Adrenal gland (tissue), 12 donors: ENCODE measurements around the gene ERC1. TPM values are rescaled to one million over a fixed set of nuclear protein-coding genes. Genes with fewer than 3 reads are reported as not detected.
"Not testable (repeated sequence)": the region's sequence is repeated elsewhere in the genome, so short reads cannot be mapped to it uniquely, and the experiment has no call there.

Experiments used
- DNase-seq, 7 donors: peaks; one replicate each; pipeline ENCODE4 v3.0.0-alpha.2; 2019 to 2020
- H3K27ac ChIP-seq, 5 donors: fragments of 200-600 bp; sonication (generic) in 4 of 5; 1 replicate in 3 of 5; 2 replicates in 2 of 5; pipeline versions ENCODE4 v1.5.1 to v1.8.0; 2016 to 2020; ENCODE audit warnings: mild to moderate bottlenecking in 1 of 5
- H3K27me3 ChIP-seq: fragments of 200-600 bp; 2 replicates; pipeline ENCODE4 v1.8.0; 2021
- H3K36me3 ChIP-seq, 2 donors: fragments of 200-600 bp; replicated peaks in 1 of 2; 1 replicate in 1 of 2; 2 replicates in 1 of 2; pipeline versions ENCODE4 v1.5.1 to v1.8.0; 2018 to 2022
- H3K4me1 ChIP-seq, 2 donors: fragments of 200-600 bp; replicated peaks in 1 of 2; 1 replicate in 1 of 2; 2 replicates in 1 of 2; pipeline versions ENCODE4 v1.5.1 to v1.8.0; 2018 to 2021
- H3K4me3 ChIP-seq, 4 donors: fragments of 200-600 bp; sonication (generic) in 3 of 4; one replicate each; pipeline ENCODE4 v1.5.1; 2016 to 2018
- H3K9me3 ChIP-seq, 3 donors: fragments of 200-600 bp; sonication (generic) in 1 of 3; replicated peaks in 1 of 3; 1 replicate in 2 of 3; 2 replicates in 1 of 3; pipeline versions ENCODE4 v1.5.1 to v1.8.0; 2016 to 2021
- CTCF ChIP-seq, 6 experiments: fragments of 450-650 bp in 4 of 6; fragments of 200-600 bp in 2 of 6; sonication (generic) in 1 of 6; IDR thresholded peaks; 1 replicate in 5 of 6; 2 replicates in 1 of 6; pipeline versions ENCODE4 v1.5.1 to v1.8.0; 2016 to 2021; ENCODE audit warnings: antibody characterized with exemption in 6 of 6, mild to moderate bottlenecking in 2 of 6, moderate library complexity in 1 of 6
- POLR2A ChIP-seq, 2 donors: fragments of 450-650 bp; IDR thresholded peaks; one replicate each; pipeline ENCODE4 v1.6.1; 2017; ENCODE audit warnings: antibody characterized with exemption in 2 of 2, mild to moderate bottlenecking in 2 of 2, moderate library complexity in 1 of 2
- WGBS, 4 donors: extraction: QIAGEN DNeasy Blood & Tissue Kit in 2 of 4; methylation state at CpG; one replicate each; pipeline versions ENCODE4 v1.1.5 to v1.1.7; 2013 to 2017; 5-methylcytosine and 5-hydroxymethylcytosine counted together
- intact Hi-C, 2 donors: fragments of 100-400 bp; cut with DNase I; formaldehyde crosslinking; loops; one replicate each; pipeline versions ENCODE4 v1.14.1 to v1.15.0; 2022 to 2023
- polyA plus RNA-seq, 3 donors: library from polyadenylated mRNA; stranded (reverse); fragments of 200-250 nt in 2 of 3; fragments of 350-450 nt in 1 of 3; fragmentation: Illumina TruSeq in 1 of 3; extraction: RNeasy Lipid Tissue Mini Kit (QIAGEN cat#74804) in 1 of 3; gene quantifications; one replicate each; pipeline ENCODE4 v1.2.3, GENCODE V29; 2013 to 2014
- total RNA-seq, 9 donors: library from RNA; depleted of rRNA in 4 of 9; stranded (reverse); fragments of >200 nt in 4 of 9; fragments of 120-200 nt in 1 of 9; fragmentation: NEBNext Ultra II Directional in 1 of 9; extraction: Animal tissue kit (Norgen Biotek cat#: 25700) in 1 of 9; gene quantifications; one replicate each; pipeline versions ENCODE4 v1.1.0 to v1.2.4, GENCODE V29; 2013 to 2023
- donor health status: healthy with polysubstance abuse.
- donor health status: Bipolar disorder and iron deficiency.
- donor health status: DM: yes; HTN: yes; CAD: no.
- donor health status: DM: no; HTN: no; CAD: no.
- donor health status: DM: no; HTN: no; CAD: no.
- donor health status: DM: yes; HTN: yes; CAD: no.

The ERC1 gene
- total and polyA plus RNA-seq, 12 donors = 4.1 to 79.5 (median 40.2) TPM

- no peaks in the 10 kb centered on the region for H3K36me3 ChIP-seq
- no peaks in the 10 kb centered on the region for H3K9me3 ChIP-seq
- H3K27ac ChIP-seq = no peak overlapping the region
- no peaks in the 10 kb centered on the region for H3K27me3 ChIP-seq
- 71 to 84% (median 75%) methylated on average over 3 of the region's 3 CpGs for WGBS, 4 donors
- TF ChIP-seq CTCF (IDR thresholded peaks at IDR 0.05) = no peak
- no peak for TF ChIP-seq POLR2A (IDR thresholded peaks at IDR 0.05)
- H3K4me3 ChIP-seq = no peak overlapping the region
- intact Hi-C loops = no loop called here
- peaks cover 0 to 4% of the 10 kb centered on the region in 2 donors for H3K4me1 ChIP-seq
- DNase-seq = no peak
Observed at GRCh38 chr12:1094714-1095113, 103.7 kb downstream of the ERC1 start.

GRCh38 chr12:1099158-1099557 lies 108.1 kb downstream of the ERC1 start:
- no peaks in the 10 kb centered on the region for H3K9me3 ChIP-seq
- no peak overlapping the region for H3K27ac ChIP-seq
- DNase-seq = no peak
- intact Hi-C loops = no loop called here
- H3K4me1 ChIP-seq = peaks cover 0 to 3% of the 10 kb centered on the region in 2 donors
- no peak overlapping the region for H3K4me3 ChIP-seq
- H3K36me3 ChIP-seq = no peaks in the 10 kb centered on the region
- WGBS, 4 donors = 84 to 100% (median 90%) methylated on average over 2 of the region's 2 CpGs
- H3K27me3 ChIP-seq = no peaks in the 10 kb centered on the region
- TF ChIP-seq CTCF (IDR thresholded peaks at IDR 0.05) (no peak), POLR2A (IDR thresholded peaks at IDR 0.05) (no peak)

DNA sequence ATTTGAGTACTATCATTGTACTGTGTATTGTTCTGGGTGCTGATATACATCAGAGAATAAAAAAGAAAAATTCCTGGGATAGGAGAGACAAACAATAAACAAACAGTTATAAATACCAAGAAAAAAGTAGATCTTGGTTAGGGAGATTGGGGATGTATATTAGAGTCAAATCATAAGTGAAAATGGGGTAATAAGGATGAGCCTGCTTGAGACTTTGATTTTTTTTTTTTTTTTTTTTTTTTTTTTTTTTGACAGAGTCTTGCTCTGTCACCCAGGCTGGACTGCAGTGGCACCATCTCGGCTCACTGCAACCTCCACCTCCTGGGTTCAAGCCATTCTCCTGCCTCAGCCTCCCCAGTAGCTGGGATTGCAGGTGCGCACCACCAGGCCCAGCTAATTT lies 108.6 kb downstream of the ERC1 start:
- H3K9me3 ChIP-seq, intact Hi-C loops, H3K4me1 ChIP-seq, H3K36me3 ChIP-seq, H3K27ac ChIP-seq, DNase-seq, H3K27me3 ChIP-seq, H3K4me3 ChIP-seq: not testable (repeated sequence)
- 91 to 100% (median 99%) methylated on average over 2 of the region's 2 CpGs for whole genome bisulfite sequencing, 4 donors

- Histone ChIP-seq H3K36me3 (no peaks in the 10 kb centered on the region), H3K4me1 (peaks cover 0 to 3% of the 10 kb centered on the region in 2 donors), H3K27ac (no peak overlapping the region), H3K4me3 (no peak overlapping the region), H3K9me3 (no peaks in the 10 kb centered on the region), H3K27me3 (no peaks in the 10 kb centered on the region)
- WGBS, 4 donors = 76 to 81% (median 79%) methylated on average over 2 of the region's 2 CpGs
- TF ChIP-seq POLR2A (IDR thresholded peaks at IDR 0.05) (no peak), CTCF (IDR thresholded peaks at IDR 0.05) (no peak)
- no peak for DNase-seq
- intact Hi-C loops = no loop called here
Observed at GRCh38 chr12:1102115-1102514, 111.1 kb downstream of the ERC1 start.

- Histone ChIP-seq H3K27me3 (no peaks in the 10 kb centered on the region), H3K36me3 (no peaks in the 10 kb centered on the region), H3K9me3 (no peaks in the 10 kb centered on the region), H3K27ac (no peak overlapping the region), H3K4me1 (peaks cover 0 to 3% of the 10 kb centered on the region in 2 donors), H3K4me3 (no peak overlapping the region)
- 86 to 91% (median 87%) methylated on average over 10 of the region's 10 CpGs for WGBS, 4 donors
- no peak for TF ChIP-seq CTCF (IDR thresholded peaks at IDR 0.05)
- TF ChIP-seq POLR2A (IDR thresholded peaks at IDR 0.05) = no peak
- no peak for DNase-seq
- intact Hi-C loops = no loop called here
Observed at GRCh38 chr12:1102791-1103450, 111.9 kb downstream of the ERC1 start.
